SK-N-SH treated with all-trans-retinoic acid at 6 μM for 48 hours (cell line): ENCODE measurements around the gene THAP8.
"Not testable (repeated sequence)": the region's sequence is repeated elsewhere in the genome, so short reads cannot be mapped to it uniquely, and the experiment has no call there.

Experiments used
- ARNTL ChIP-seq: fragments of 450-650 bp; formaldehyde crosslinking; IDR thresholded peaks from 2 replicates; pipeline ENCODE4 v1.5.0; 2020; ENCODE audit warnings: low read depth, mild to moderate bottlenecking, moderate library complexity, borderline replicate concordance
- BACH2 ChIP-seq: fragments of 250-450 bp; sonication (Bioruptor Pico); IDR thresholded peaks from 2 replicates; pipeline ENCODE4 v1.9.0; 2021; ENCODE audit warnings: mild to moderate bottlenecking, borderline replicate concordance
- ESRRG ChIP-seq: fragments of 250-450 bp; sonication (Bioruptor Pico); IDR thresholded peaks from 2 replicates; pipeline ENCODE4 v1.6.1; 2021; ENCODE audit warnings: mild to moderate bottlenecking
- PPARA ChIP-seq: fragments of 250-450 bp; sonication (Bioruptor Pico); IDR thresholded peaks from 2 replicates; pipeline ENCODE4 v1.5.0; 2020; ENCODE audit warnings: mild to moderate bottlenecking, borderline replicate concordance
- RARB ChIP-seq: fragments of 250-450 bp; sonication (Bioruptor Pico); IDR thresholded peaks from 2 replicates; pipeline ENCODE4 v1.8.0; 2021; ENCODE audit warnings: mild to moderate bottlenecking, moderate library complexity
- TOX ChIP-seq: fragments of 250-450 bp; sonication (Bioruptor Pico); IDR thresholded peaks from 2 replicates; pipeline ENCODE4 v1.8.0; 2021; ENCODE audit warnings: mild to moderate bottlenecking, moderate library complexity, borderline replicate concordance
- ZFP30 ChIP-seq: fragments of 450-650 bp; formaldehyde crosslinking; IDR thresholded peaks from 2 replicates; pipeline ENCODE4 v1.5.0; 2022; ENCODE audit warnings: mild to moderate bottlenecking, moderate library complexity
- ZNF70 ChIP-seq: fragments of 450-650 bp; formaldehyde crosslinking; IDR thresholded peaks from 2 replicates; pipeline ENCODE4 v1.5.0; 2020; ENCODE audit warnings: mild to moderate bottlenecking, moderate library complexity
- ZNF8 ChIP-seq: fragments of 450-650 bp; formaldehyde crosslinking; IDR thresholded peaks from 2 replicates; pipeline ENCODE4 v1.5.0; 2020; ENCODE audit warnings: mild to moderate bottlenecking, moderate library complexity
- TF ChIP-seq, protein P1 (sequence below): fragments of 250-450 bp; sonication (Bioruptor Pico); IDR thresholded peaks from 2 replicates; pipeline ENCODE4 v1.5.1; 2020; ENCODE audit warnings: low read depth, mild to moderate bottlenecking, moderate library complexity
- TF ChIP-seq, protein P2 (sequence below): fragments of 250-450 bp; sonication (Bioruptor Pico); IDR thresholded peaks from 2 replicates; pipeline ENCODE4 v1.5.0; 2020; ENCODE audit warnings: mild to moderate bottlenecking, moderate library complexity

DNA sequence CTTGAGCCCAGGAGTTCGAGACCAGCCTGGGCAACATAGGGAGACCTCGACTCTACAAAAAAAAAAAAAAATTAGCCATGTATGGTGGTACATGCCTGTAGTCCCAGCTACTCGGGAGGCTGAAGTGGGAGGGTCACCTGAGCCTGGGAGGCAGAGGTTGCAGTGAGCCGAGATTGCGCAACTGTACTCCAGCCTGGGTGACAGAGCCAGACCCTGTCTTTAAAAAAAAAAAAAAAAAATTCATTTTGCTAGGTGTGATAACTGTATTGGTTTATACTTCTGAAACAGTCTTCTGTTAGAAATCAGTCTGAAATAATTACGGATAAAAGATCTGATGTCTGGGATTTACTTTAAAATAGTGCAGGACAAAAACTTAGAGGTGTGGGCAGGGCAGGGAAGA, 13.0 kb downstream of the THAP8 start:
- TF ChIP-seq RARB (CRISPR knock-in tag); ZFP30 (CRISPR knock-in tag); ZNF70 (CRISPR knock-in tag); ZNF8; TOX (CRISPR knock-in tag); PPARA (CRISPR knock-in tag); ARNTL (CRISPR knock-in tag); BACH2 (CRISPR knock-in tag); ESRRG (CRISPR knock-in tag): not testable (repeated sequence)
- TF ChIP-seq, protein P1, sequence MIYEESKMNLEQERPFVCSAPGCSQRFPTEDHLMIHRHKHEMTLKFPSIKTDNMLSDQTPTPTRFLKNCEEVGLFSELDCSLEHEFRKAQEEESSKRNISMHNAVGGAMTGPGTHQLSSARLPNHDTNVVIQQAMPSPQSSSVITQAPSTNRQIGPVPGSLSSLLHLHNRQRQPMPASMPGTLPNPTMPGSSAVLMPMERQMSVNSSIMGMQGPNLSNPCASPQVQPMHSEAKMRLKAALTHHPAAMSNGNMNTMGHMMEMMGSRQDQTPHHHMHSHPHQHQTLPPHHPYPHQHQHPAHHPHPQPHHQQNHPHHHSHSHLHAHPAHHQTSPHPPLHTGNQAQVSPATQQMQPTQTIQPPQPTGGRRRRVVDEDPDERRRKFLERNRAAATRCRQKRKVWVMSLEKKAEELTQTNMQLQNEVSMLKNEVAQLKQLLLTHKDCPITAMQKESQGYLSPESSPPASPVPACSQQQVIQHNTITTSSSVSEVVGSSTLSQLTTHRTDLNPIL, result not testable (repeated sequence)
- TF ChIP-seq, protein P2, sequence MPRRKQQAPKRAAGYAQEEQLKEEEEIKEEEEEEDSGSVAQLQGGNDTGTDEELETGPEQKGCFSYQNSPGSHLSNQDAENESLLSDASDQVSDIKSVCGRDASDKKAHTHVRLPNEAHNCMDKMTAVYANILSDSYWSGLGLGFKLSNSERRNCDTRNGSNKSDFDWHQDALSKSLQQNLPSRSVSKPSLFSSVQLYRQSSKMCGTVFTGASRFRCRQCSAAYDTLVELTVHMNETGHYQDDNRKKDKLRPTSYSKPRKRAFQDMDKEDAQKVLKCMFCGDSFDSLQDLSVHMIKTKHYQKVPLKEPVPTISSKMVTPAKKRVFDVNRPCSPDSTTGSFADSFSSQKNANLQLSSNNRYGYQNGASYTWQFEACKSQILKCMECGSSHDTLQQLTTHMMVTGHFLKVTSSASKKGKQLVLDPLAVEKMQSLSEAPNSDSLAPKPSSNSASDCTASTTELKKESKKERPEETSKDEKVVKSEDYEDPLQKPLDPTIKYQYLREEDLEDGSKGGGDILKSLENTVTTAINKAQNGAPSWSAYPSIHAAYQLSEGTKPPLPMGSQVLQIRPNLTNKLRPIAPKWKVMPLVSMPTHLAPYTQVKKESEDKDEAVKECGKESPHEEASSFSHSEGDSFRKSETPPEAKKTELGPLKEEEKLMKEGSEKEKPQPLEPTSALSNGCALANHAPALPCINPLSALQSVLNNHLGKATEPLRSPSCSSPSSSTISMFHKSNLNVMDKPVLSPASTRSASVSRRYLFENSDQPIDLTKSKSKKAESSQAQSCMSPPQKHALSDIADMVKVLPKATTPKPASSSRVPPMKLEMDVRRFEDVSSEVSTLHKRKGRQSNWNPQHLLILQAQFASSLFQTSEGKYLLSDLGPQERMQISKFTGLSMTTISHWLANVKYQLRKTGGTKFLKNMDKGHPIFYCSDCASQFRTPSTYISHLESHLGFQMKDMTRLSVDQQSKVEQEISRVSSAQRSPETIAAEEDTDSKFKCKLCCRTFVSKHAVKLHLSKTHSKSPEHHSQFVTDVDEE (CRISPR knock-in tag), result not testable (repeated sequence)
